Measurements from ENCODE around the gene POU6F1. TPM values are rescaled to one million over a fixed set of nuclear protein-coding genes. Genes with fewer than 3 reads are reported as not detected.

Gene POU6F1
- polyA plus RNA-seq, 1 donor from 2014 or later: 12.4 TPM

GRCh38 chr12:51242120-51242519 lies 24.3 kb upstream of the POU6F1 start:
- H3K79me2 ChIP-seq (replicated peaks; ENCODE audit: insufficient read depth, low read length): peaks cover 11% of the 10 kb centered on the region
- no peaks in the 10 kb centered on the region for H3F3A ChIP-seq (ENCODE audit: insufficient read depth, low read length, poor library complexity, severe bottlenecking)
- no peak overlapping the region for H3K9ac ChIP-seq (ENCODE audit: low read length)
- H3K4me2 ChIP-seq (ENCODE audit: low read length): no peak overlapping the region
- no peaks in the 10 kb centered on the region for H4K20me1 ChIP-seq (ENCODE audit: insufficient read depth)
- H3K9me3 ChIP-seq (ENCODE audit: low read length): no peaks in the 10 kb centered on the region
- H3K27me3 ChIP-seq (ENCODE audit: insufficient read depth, low read depth, low read length): no peaks in the 10 kb centered on the region
- H3K27ac ChIP-seq (ENCODE audit: low read length): no peak overlapping the region
- H3K9me2 ChIP-seq (ENCODE audit: insufficient read depth, low read length): no peaks in the 10 kb centered on the region
- peaks cover 6% of the 10 kb centered on the region for H3K36me3 ChIP-seq (ENCODE audit: insufficient read depth, low read length)
- no peak overlapping the region for H2AFZ ChIP-seq (ENCODE audit: low read depth, low read length)
- no peak for TF ChIP-seq REST (IDR thresholded peaks at IDR 0.05; ENCODE audit: borderline replicate concordance)
- TF ChIP-seq POLR2AphosphoS5 (IDR thresholded peaks at IDR 0.05): no peak
- TF ChIP-seq RAD21 (conservative IDR thresholded peaks at IDR 0.05): no peak
- TF ChIP-seq TAF1 (IDR thresholded peaks at IDR 0.05; ENCODE audit: low read depth): no peak
- TF ChIP-seq MXI1 (conservative IDR thresholded peaks at IDR 0.05; ENCODE audit: poor library complexity, severe bottlenecking): no peak
- TF ChIP-seq SMC3 (conservative IDR thresholded peaks at IDR 0.05; ENCODE audit: poor library complexity): no peak
- TF ChIP-seq CTCF (IDR thresholded peaks at IDR 0.05; ENCODE audit: poor library complexity, severe bottlenecking): no peak
- TF ChIP-seq EZH2 (IDR thresholded peaks at IDR 0.05; ENCODE audit: borderline replicate concordance, insufficient read depth, low read length, poor library complexity, severe bottlenecking): no peak
- TF ChIP-seq EP300 (conservative IDR thresholded peaks at IDR 0.05; ENCODE audit: poor library complexity, severe bottlenecking): no peak
- no peak overlapping the region for H3K4me3 ChIP-seq (ENCODE audit: low read length)

GRCh38 chr12:51240971-51241370 lies 23.1 kb upstream of the POU6F1 start:
- Histone ChIP-seq H3K27me3 (ENCODE audit: insufficient read depth, low read depth, low read length) (no peaks in the 10 kb centered on the region), H3K9me2 (ENCODE audit: insufficient read depth, low read length) (no peaks in the 10 kb centered on the region), H3K4me3 (ENCODE audit: low read length) (no peak overlapping the region), H3K4me2 (ENCODE audit: low read length) (no peak overlapping the region), H3K27ac (ENCODE audit: low read length) (no peak overlapping the region), H3K79me2 (replicated peaks; ENCODE audit: insufficient read depth, low read length) (peaks cover 11% of the 10 kb centered on the region), H2AFZ (ENCODE audit: low read depth, low read length) (no peak overlapping the region), H4K20me1 (ENCODE audit: insufficient read depth) (no peaks in the 10 kb centered on the region), H3K9me3 (ENCODE audit: low read length) (no peaks in the 10 kb centered on the region), H3F3A (ENCODE audit: insufficient read depth, low read length, poor library complexity, severe bottlenecking) (no peaks in the 10 kb centered on the region), H3K9ac (ENCODE audit: low read length) (no peak overlapping the region), H3K36me3 (ENCODE audit: insufficient read depth, low read length) (peaks cover 6% of the 10 kb centered on the region)
- no peak for TF ChIP-seq MXI1 (conservative IDR thresholded peaks at IDR 0.05; ENCODE audit: poor library complexity, severe bottlenecking)
- no peak for TF ChIP-seq TAF1 (IDR thresholded peaks at IDR 0.05; ENCODE audit: low read depth)
- TF ChIP-seq REST (IDR thresholded peaks at IDR 0.05; ENCODE audit: borderline replicate concordance): no peak
- TF ChIP-seq EP300 (conservative IDR thresholded peaks at IDR 0.05; ENCODE audit: poor library complexity, severe bottlenecking): no peak
- no peak for TF ChIP-seq EZH2 (IDR thresholded peaks at IDR 0.05; ENCODE audit: borderline replicate concordance, insufficient read depth, low read length, poor library complexity, severe bottlenecking)
- no peak for TF ChIP-seq CTCF (IDR thresholded peaks at IDR 0.05; ENCODE audit: poor library complexity, severe bottlenecking)
- no peak for TF ChIP-seq SMC3 (conservative IDR thresholded peaks at IDR 0.05; ENCODE audit: poor library complexity)
- TF ChIP-seq RAD21 (conservative IDR thresholded peaks at IDR 0.05): no peak
- no peak for TF ChIP-seq POLR2AphosphoS5 (IDR thresholded peaks at IDR 0.05)

Measured in neural cell (in vitro differentiated cells).